T-helper 1 cell treated with Interleukin-12 subunit alpha and Interleukin-12 subunit beta and Interleukin-4 antibody, amounts not matched to agents 30 μg/mL and 1 μg/mL, for 36 hours (primary cell): ENCODE results near the gene CC2D2B.
"Not testable (repeated sequence)": the region's sequence is repeated elsewhere in the genome, so short reads cannot be mapped to it uniquely, and the experiment has no call there.

Source experiments
- H3K27ac Mint-ChIP-seq: one replicate; pipeline ENCODE4 v1.8.0; 2021; ENCODE audit warnings: mild to moderate bottlenecking, mixed read lengths
- H3K27me3 Mint-ChIP-seq: one replicate; pipeline ENCODE4 v1.8.0; 2021; ENCODE audit warnings: low read depth, mixed read lengths
- H3K36me3 Mint-ChIP-seq: one replicate; pipeline ENCODE4 v1.8.0; 2021; ENCODE audit warnings: low read depth, mixed read lengths
- H3K4me1 Mint-ChIP-seq: one replicate; pipeline ENCODE4 v1.8.0; 2021; ENCODE audit warnings: low read depth, mixed read lengths
- H3K4me3 Mint-ChIP-seq: one replicate; pipeline ENCODE4 v1.8.0; 2021; ENCODE audit warnings: mild to moderate bottlenecking, moderate library complexity, mixed read lengths
- H3K9me3 Mint-ChIP-seq: one replicate; pipeline ENCODE4 v1.8.0; 2021; ENCODE audit warnings: mixed read lengths

CC2D2B gene

DNA sequence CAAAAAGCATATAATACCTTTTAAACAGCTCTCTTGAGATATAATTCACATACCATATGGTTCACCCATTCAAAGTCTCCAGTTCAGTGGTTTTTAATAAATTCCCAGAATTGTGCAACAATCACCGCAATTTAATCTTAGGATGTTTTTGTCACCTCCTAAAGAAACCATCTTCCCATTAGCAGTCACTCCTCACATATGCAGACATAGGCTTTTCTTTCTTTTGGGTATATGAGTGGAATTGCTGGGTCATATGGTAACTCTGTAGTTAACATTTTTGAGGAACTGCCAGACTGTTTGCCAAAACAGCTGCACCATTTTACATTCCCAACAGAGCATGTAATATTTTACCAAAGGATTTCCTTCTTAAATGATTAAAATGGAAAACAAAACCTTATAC is 57.0 kb downstream of the CC2D2B start:
- no peak overlapping the region for H3K27ac Mint-ChIP-seq
- H3K36me3 Mint-ChIP-seq = peaks cover 2% of the 10 kb centered on the region
- peaks cover 9% of the 10 kb centered on the region for H3K9me3 Mint-ChIP-seq
- H3K4me1 Mint-ChIP-seq = peaks cover 10% of the 10 kb centered on the region
- H3K4me3 Mint-ChIP-seq = no peak overlapping the region
- no peaks in the 10 kb centered on the region for H3K27me3 Mint-ChIP-seq

DNA sequence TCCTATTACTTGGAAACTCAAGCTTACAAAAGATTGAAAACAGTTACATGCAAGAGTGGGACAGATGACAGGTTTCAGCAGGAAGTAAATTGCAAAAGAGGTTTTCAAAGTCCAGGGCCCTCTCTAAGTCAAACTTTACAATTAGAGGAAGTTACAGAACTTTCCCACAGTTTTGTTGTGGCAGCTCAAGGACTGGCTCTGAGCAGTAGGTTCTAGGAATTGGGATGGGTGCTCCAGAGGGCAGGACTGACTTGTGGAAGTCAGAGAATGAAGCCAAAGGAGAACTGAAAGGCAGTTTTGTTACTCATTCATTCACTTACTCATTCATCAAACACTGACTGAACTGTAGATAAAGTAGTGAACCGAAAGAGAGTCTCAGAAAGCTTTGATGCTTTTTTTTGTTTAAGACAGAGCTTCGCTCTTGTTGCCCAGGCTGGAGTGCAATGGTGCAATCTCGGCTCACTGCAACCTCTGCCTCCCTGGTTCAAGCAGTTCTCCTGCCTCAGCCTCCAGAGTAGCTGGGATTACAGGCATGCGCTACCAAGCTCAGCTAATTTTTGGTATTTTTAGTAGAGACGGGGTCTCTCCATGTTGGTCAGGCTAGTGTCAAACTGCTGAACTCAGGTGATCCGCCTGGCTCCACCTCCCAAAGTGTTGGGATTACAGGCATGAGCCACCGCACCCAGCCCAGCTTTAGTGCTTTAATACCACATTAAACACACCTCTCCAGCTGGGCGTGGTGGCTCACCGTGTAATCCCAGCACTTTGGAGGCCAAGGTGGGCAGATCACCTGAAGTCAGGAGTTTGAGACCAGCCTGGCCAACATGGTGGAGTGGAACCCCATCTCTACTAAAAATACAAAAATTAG is 68.8 kb downstream of the CC2D2B start:
- Mint-ChIP-seq H3K9me3 (no peaks in the 10 kb centered on the region), H3K4me1 (no peaks in the 10 kb centered on the region), H3K4me3 (no peak overlapping the region), H3K36me3 (no peaks in the 10 kb centered on the region), H3K27me3 (peaks cover 14% of the 10 kb centered on the region), H3K27ac (no peak overlapping the region)

DNA sequence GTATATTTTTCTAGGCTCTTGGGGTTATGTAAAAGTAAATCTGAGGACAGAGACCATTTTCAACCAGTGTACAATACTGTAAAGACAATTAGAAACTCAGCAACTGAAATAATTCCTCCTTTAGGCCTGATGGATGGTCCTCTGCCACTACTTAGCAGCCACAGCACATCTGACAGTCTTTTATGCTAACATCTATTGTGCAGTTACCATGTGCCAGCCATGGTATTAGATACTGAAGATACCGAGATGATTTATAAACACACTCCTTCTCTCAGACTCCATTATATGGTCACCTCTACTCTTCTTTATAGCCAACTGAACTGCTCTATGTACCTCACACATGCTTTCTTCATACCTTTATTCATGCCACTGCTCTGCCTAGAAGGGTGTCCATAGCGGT is 74.4 kb downstream of the CC2D2B start:
- no peaks in the 10 kb centered on the region for H3K4me1 Mint-ChIP-seq
- no peak overlapping the region for H3K27ac Mint-ChIP-seq
- no peaks in the 10 kb centered on the region for H3K36me3 Mint-ChIP-seq
- H3K27me3 Mint-ChIP-seq = peaks cover 3% of the 10 kb centered on the region
- no peaks in the 10 kb centered on the region for H3K9me3 Mint-ChIP-seq
- no peak overlapping the region for H3K4me3 Mint-ChIP-seq

DNA sequence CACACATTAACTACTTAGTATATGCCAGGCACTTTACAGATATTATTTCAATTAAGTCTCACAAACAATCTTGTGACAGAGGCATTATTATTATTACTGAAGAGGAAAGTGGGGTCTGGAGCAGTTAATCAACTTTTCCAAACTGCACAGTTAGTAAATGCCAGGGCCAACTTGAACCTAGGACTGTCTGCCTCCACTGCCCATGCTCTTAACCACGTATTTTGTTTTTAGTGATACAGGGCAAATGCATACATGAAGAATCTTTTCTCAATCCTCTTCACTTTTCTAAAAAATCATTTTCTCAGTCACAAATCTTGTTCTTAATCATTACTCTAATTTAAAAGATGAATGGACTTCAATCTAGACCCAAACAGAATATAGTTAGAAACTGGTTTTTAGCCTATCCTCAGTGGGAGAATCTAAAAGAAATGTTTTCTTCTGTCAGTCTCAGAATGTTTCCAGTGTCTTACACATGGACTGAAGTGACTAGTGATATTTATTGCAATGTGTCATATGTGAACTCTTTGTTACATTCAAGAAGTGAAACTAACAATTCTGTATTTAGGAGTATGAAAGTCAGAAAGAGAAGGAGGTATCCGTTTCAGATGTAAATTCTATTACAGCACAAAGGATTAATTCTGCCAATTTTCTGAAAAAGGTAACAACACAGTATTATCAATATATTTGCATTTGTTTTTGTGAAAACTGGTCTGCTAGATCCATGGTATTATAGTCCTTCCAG is 80.1 kb downstream of the CC2D2B start:
- H3K9me3 Mint-ChIP-seq = no peaks in the 10 kb centered on the region
- H3K4me3 Mint-ChIP-seq = no peak overlapping the region
- H3K27ac Mint-ChIP-seq = no peak overlapping the region
- no peaks in the 10 kb centered on the region for H3K4me1 Mint-ChIP-seq
- peaks cover 18% of the 10 kb centered on the region for H3K27me3 Mint-ChIP-seq
- H3K36me3 Mint-ChIP-seq = no peaks in the 10 kb centered on the region

DNA sequence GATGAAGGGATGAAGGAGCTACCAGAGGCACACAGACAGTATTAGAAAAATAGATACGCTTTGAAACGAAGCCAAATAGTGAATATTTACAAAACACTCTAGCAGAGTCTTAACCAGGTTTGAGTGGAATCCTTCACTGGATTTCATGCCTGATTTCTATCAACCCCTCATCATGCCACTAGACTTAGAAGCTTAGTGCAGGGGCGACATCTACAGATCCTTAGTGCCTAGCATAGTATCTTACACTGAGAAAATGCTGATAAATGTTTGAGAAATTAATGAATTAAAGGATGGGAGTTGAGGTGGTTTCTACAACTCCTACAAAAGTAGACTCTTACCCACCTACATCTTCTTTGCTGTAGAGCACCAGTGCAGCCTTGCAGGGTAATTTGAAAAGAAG is 80.9 kb downstream of the CC2D2B start:
- H3K9me3 Mint-ChIP-seq = no peaks in the 10 kb centered on the region
- no peaks in the 10 kb centered on the region for H3K4me1 Mint-ChIP-seq
- H3K4me3 Mint-ChIP-seq = no peak overlapping the region
- H3K27me3 Mint-ChIP-seq = peaks cover 18% of the 10 kb centered on the region
- no peak overlapping the region for H3K27ac Mint-ChIP-seq
- H3K36me3 Mint-ChIP-seq = no peaks in the 10 kb centered on the region

DNA sequence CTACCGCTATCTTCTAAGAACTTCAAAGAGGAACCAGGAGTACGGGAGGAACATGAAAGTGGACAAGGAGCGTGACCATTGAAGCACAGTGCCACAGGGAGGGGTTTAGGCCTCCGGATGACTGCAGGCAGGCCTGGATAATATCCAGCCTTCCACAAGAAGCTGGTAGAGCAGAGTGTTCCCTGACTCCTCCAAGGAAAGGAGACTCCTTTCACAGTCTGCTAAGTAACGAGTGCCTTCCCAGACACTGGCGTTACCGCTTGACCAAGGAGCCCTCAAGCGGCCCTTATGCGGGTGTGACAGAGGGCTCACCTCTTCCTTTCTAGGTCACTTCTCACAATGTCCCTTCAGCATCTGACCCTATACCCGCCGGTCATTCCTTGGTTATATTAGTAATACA is 86.6 kb downstream of the CC2D2B start:
- H3K27ac Mint-ChIP-seq, H3K4me3 Mint-ChIP-seq, H3K4me1 Mint-ChIP-seq, H3K9me3 Mint-ChIP-seq, H3K36me3 Mint-ChIP-seq: not testable (repeated sequence)
- H3K27me3 Mint-ChIP-seq = peaks cover 12% of the 10 kb centered on the region

DNA sequence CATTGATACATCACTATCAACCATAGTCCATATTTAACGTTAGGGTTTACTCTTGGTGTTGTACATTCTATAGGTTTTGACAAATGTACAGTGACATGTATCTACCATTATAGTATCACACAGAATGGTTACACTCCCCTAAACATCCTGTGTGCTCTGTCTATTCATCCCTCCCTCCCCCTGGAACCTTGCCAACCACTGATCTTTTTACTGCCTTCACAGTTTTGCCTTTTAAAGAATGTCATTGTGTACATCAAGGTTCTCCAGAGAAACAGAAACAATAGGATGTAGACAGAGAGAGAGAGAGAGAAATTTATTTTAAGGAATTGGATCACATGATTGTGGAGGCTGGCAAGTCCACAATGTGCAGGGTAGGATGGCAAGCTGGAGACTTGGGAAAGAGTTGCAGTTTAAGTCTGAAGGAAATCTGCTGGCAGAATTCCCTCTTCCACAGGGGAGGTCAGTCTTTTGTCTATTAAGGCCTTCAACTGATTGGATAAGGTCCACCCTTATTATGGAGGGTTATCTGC is 90.5 kb downstream of the CC2D2B start:
- no peaks in the 10 kb centered on the region for H3K4me1 Mint-ChIP-seq
- no peaks in the 10 kb centered on the region for H3K9me3 Mint-ChIP-seq
- H3K36me3 Mint-ChIP-seq = no peaks in the 10 kb centered on the region
- no peaks in the 10 kb centered on the region for H3K27me3 Mint-ChIP-seq
- H3K4me3 Mint-ChIP-seq = no peak overlapping the region
- no peak overlapping the region for H3K27ac Mint-ChIP-seq

DNA sequence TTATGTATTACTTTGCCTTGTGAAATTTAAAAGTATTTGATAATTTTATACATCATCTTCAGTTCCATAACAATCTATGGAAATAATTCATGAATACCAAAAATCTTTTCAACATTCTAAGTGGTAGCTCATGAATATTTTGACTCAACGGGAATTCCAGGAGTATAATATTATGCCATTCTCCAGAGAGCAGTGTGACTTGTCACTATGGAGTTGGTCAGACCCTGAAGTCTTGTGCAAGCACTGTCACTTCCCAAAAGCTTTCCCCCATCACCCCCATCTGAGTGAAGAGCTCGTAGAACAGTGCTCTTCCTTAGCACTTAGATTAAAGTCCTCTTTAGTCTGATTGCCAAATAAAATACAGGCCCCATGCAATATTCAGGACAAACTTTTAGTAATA is 106.2 kb downstream of the CC2D2B start:
- no peaks in the 10 kb centered on the region for H3K36me3 Mint-ChIP-seq
- peaks cover 2% of the 10 kb centered on the region for H3K4me1 Mint-ChIP-seq
- H3K9me3 Mint-ChIP-seq = no peaks in the 10 kb centered on the region
- H3K27ac Mint-ChIP-seq = no peak overlapping the region
- H3K4me3 Mint-ChIP-seq = no peak overlapping the region
- peaks cover 21% of the 10 kb centered on the region for H3K27me3 Mint-ChIP-seq

DNA sequence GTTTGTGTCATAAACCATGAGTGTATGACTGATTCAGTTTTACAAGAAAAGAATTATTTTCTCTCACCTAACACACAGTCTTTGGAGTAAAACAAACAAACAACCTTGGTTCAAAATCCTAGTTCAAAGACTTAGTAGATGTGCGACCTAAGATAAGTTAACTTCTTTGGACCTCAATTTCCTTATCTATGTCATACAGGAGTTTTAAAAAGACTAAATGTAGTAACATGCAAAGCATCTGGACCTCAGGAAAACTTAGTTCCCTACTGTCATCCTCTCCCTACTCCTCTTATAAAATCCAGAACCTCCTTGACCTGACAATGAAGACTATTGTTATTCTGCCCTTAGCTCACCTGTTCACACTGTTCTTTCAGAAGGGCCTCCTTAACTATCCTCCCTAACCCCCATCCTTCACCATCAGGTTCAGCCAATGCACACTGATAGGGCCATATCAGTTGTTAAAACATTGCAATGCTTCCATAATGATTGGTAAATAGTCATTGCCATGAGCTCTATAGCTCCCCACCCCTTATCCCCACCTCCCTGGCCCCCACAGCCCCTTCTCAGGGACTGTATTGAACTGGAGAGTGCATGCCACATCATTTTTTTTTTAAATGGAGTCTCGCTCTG is 106.8 kb downstream of the CC2D2B start:
- Mint-ChIP-seq H3K4me1 (peaks cover 2% of the 10 kb centered on the region), H3K4me3 (no peak overlapping the region), H3K36me3 (no peaks in the 10 kb centered on the region), H3K9me3 (no peaks in the 10 kb centered on the region), H3K27ac (no peak overlapping the region), H3K27me3 (peaks cover 16% of the 10 kb centered on the region)

DNA sequence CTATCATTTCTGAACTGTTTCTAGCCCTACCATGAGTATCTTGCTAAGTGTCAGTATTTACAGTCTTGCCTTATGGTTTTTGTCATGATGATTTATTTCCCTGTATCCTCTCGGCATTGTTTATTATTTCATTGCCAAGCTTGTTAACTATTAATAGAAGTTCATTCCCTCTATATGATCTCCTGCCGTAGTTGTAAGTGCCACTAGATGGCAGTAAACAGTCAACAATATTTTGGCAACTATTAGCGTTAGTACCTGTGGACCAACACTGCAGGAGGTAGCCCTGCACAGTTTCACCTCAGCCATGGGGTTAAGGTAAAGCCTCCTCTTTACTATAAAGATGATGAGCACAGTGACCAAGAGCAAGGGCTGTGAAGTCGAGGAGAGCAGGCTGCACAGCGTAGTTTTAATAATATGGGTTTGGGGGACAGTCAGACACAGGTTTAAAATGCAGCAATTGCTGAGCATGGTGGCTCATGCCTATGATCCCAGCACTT is 109.5 kb downstream of the CC2D2B start:
- peaks cover 13% of the 10 kb centered on the region for H3K27me3 Mint-ChIP-seq
- H3K9me3 Mint-ChIP-seq = no peaks in the 10 kb centered on the region
- no peaks in the 10 kb centered on the region for H3K36me3 Mint-ChIP-seq
- H3K27ac Mint-ChIP-seq = no peak overlapping the region
- H3K4me1 Mint-ChIP-seq = peaks cover 2% of the 10 kb centered on the region
- no peak overlapping the region for H3K4me3 Mint-ChIP-seq

DNA sequence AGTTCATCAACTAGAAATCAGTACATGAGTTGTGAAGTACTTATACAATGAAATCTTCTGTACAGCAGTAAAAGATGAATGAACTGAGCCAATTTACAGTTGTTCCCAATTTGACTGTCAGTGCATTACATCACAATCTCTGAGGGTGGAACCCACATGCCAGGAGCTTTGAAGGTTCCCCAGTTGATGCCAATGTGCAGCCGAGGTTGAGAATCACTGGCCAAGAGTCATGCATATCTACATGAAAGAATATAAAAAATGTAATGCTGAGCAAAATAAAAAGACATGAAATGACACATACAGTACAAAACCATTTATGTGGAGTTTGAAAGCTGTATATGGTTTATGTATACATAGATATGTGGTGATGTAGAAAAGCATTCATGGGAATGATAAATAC is 113.6 kb downstream of the CC2D2B start:
- no peak overlapping the region for H3K27ac Mint-ChIP-seq

DNA sequence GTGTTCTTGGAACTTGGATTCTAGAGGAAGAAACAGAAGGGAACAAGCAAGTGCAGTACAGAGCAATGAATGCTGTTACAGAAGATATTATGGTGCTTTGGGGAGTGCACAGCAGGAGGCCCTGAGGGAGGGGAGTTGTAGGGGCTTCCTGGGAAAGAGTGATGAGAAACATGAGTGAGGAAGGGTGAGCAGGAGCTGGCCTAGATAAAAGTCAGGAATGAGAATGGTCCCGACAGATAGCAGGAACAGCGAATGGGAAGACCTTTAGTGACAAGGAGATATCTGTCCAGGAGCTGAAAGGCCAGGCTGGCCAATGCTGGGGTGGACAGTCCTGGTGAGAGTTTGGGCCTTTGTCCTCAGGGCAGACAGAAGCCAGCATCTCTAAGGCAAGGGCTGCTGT is 115.0 kb downstream of the CC2D2B start:
- H3K9me3 Mint-ChIP-seq = no peaks in the 10 kb centered on the region
- H3K27me3 Mint-ChIP-seq = no peaks in the 10 kb centered on the region
- H3K4me1 Mint-ChIP-seq = no peaks in the 10 kb centered on the region
- no peak overlapping the region for H3K27ac Mint-ChIP-seq
- no peak overlapping the region for H3K4me3 Mint-ChIP-seq
- no peaks in the 10 kb centered on the region for H3K36me3 Mint-ChIP-seq

More for the DNA sequence above, 113.6 kb downstream of the CC2D2B start:
- Mint-ChIP-seq H3K4me1 (peaks cover 2% of the 10 kb centered on the region), H3K4me3 (no peak overlapping the region), H3K27me3 (peaks cover 5% of the 10 kb centered on the region), H3K36me3 (no peaks in the 10 kb centered on the region), H3K9me3 (no peaks in the 10 kb centered on the region)

DNA sequence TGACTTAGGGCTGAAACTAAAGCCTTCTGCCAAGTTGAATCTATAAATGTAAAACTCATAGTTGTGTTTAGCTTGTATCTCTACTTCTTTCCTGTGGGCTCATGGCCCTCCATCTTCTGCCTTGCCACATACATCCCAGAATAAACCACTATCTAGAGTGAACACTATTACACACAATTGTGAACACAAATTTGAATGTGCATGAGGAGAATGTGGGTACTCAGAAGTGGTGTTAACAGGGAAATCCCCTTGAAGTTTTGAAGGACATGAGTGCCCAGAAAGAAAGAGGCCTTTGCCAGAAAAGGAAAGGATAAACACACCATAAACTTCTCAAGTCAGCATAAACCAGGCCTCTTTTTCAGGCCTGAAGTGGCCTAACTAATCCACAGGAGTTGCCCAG is 115.4 kb downstream of the CC2D2B start:
- no peaks in the 10 kb centered on the region for H3K27me3 Mint-ChIP-seq

DNA sequence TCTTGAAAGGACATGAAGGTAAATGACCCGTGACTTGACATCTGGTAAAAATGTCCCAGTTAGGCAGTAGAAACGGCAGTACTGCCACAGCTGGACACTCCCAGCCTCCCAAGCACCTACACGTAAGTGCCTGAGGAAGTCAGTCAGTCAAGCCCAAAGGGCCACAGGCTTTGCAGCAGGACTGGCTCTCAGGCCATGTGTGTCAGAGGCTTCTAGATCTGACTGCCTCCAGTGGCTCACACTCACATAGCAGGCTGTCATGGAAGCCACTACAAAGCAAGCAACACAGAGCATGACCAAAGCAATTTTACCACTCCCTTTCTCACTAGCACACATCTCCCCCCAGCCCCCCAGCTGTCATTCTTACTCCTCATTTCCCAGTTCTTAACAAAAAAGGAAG is 117.8 kb downstream of the CC2D2B start:
- Mint-ChIP-seq H3K4me3 (no peak overlapping the region), H3K27me3 (peaks cover 11% of the 10 kb centered on the region), H3K27ac (no peak overlapping the region)

More for the DNA sequence above, 115.4 kb downstream of the CC2D2B start:
- Mint-ChIP-seq H3K27ac (no peak overlapping the region), H3K4me3 (no peak overlapping the region), H3K36me3 (no peaks in the 10 kb centered on the region), H3K9me3 (no peaks in the 10 kb centered on the region), H3K4me1 (no peaks in the 10 kb centered on the region)

More for the DNA sequence above, 117.8 kb downstream of the CC2D2B start:
- no peaks in the 10 kb centered on the region for H3K36me3 Mint-ChIP-seq
- no peaks in the 10 kb centered on the region for H3K4me1 Mint-ChIP-seq
- no peaks in the 10 kb centered on the region for H3K9me3 Mint-ChIP-seq
